Aorta (tissue), 5 donors: Measurements from ENCODE around the gene PSMC1. TPM values are rescaled to one million over a fixed set of nuclear protein-coding genes. Genes with fewer than 3 reads are reported as not detected.

ENCODE experiments used
- ATAC-seq: fragments of 200-7000 bp; cut with Tn5 transposase; one replicate; pipeline ENCODE4 v1.9.1; 2022; ENCODE audit warnings: moderate library complexity; ENCODE audit not compliant: low FRiP score
- DNase-seq, 2 donors: peaks; one replicate each; pipeline ENCODE4 v3.0.0-alpha.2; 2020
- H3K27ac ChIP-seq, 2 donors: one replicate each; pipeline ENCODE4 v1.5.1; 2013; ENCODE audit warnings: low read length in 2 of 2, mild to moderate bottlenecking in 2 of 2, moderate library complexity in 2 of 2, control low read depth in 1 of 2, inconsistent platforms in 1 of 2, low read depth in 1 of 2
- H3K27me3 ChIP-seq, 2 donors: one replicate each; pipeline ENCODE4 v1.6.1; 2013; ENCODE audit warnings: control low read depth in 1 of 2, low read length in 1 of 2, mild to moderate bottlenecking in 1 of 2, moderate library complexity in 1 of 2; ENCODE audit not compliant: insufficient read depth in 2 of 2, control insufficient read depth in 1 of 2
- H3K36me3 ChIP-seq, 2 donors: one replicate each; pipeline ENCODE4 v1.6.1; 2013; ENCODE audit warnings: control low read depth in 1 of 2, low read length in 1 of 2, mild to moderate bottlenecking in 1 of 2; ENCODE audit not compliant: insufficient read depth in 2 of 2, control insufficient read depth in 1 of 2
- H3K4me1 ChIP-seq, 2 donors: one replicate each; pipeline ENCODE4 v1.6.1; 2013; ENCODE audit warnings: low read length in 2 of 2, control low read depth in 1 of 2, mild to moderate bottlenecking in 1 of 2, moderate library complexity in 1 of 2; ENCODE audit not compliant: insufficient read depth in 2 of 2, control insufficient read depth in 1 of 2
- H3K4me3 ChIP-seq, 2 donors: one replicate each; pipeline ENCODE4 v1.5.1; 2013; ENCODE audit warnings: low read length in 2 of 2, control low read depth in 1 of 2, mild to moderate bottlenecking in 1 of 2
- H3K9me3 ChIP-seq: one replicate; pipeline ENCODE4 v1.6.1; 2013; ENCODE audit warnings: mild to moderate bottlenecking, low read length; ENCODE audit not compliant: control insufficient read depth
- WGBS, 2 donors: extraction: QIAGEN DNeasy Blood & Tissue Kit; methylation state at CpG; one replicate each; pipeline ENCODE4 v1.1.7; 2013; 5-methylcytosine and 5-hydroxymethylcytosine counted together
- intact Hi-C, 2 donors: fragments of 100-400 bp; cut with DNase I; formaldehyde crosslinking; loops; one replicate each; pipeline versions ENCODE4 v1.14.2 to v1.15.0; 2022
- polyA plus RNA-seq, 2 donors: library from polyadenylated mRNA; stranded (reverse); fragments of 200-250 nt; gene quantifications; one replicate each; pipeline ENCODE4 v1.2.3, GENCODE V29; 2013
- total RNA-seq, 2 donors: library from RNA; stranded (reverse); fragmentation: NEBNext Ultra II Directional; extraction: Animal tissue kit (Norgen Biotek cat#: 25700); gene quantifications; one replicate each; pipeline ENCODE4 v1.2.1, GENCODE V29; 2021
- donor health status: healthy with polysubstance abuse.
- donor health status: Bipolar disorder and iron deficiency.
- donor health status: DM: no; HTN: no; CAD: no.
- donor health status: DM: no; HTN: no; CAD: no.
- donor health status: DM: yes; HTN: yes; CAD: no.

PSMC1 gene
- total and polyA plus RNA-seq, 4 donors: 67.3 to 184 (median 128) TPM

- H3K27me3 ChIP-seq: no peaks in the 10 kb centered on the region
- 23 to 25% methylated on average over 9 of the region's 9 CpGs for WGBS, 2 donors
- ATAC-seq (peak; percentile 65), DNase-seq (peak in 1 of 2 donors; percentile 49)
- intact Hi-C loops: no loop called here
- peak overlapping the region in 1 of 2 donors; percentile 38 for H3K27ac ChIP-seq
- peaks cover 7 to 9% of the 10 kb centered on the region in 2 donors for H3K36me3 ChIP-seq
- no peaks in the 10 kb centered on the region for H3K9me3 ChIP-seq
- H3K4me3 ChIP-seq: no peak overlapping the region
- no peaks in the 10 kb centered on the region for H3K4me1 ChIP-seq
Measured at GRCh38 chr14:90274019-90274418, 17.7 kb downstream of the PSMC1 start.

- 55 to 56% methylated on average over 8 of the region's 8 CpGs for WGBS, 2 donors
- no peaks in the 10 kb centered on the region for H3K9me3 ChIP-seq
- H3K4me3 ChIP-seq: no peak overlapping the region
- peaks cover 7 to 10% of the 10 kb centered on the region in 2 donors for H3K36me3 ChIP-seq
- H3K4me1 ChIP-seq: no peaks in the 10 kb centered on the region
- ATAC-seq (no peak), DNase-seq (peak in 1 of 2 donors; percentile 55)
- H3K27me3 ChIP-seq: no peaks in the 10 kb centered on the region
- intact Hi-C loops: no loop called here
- H3K27ac ChIP-seq: peak overlapping the region in 1 of 2 donors; percentile 8
Measured at GRCh38 chr14:90274808-90275457, 18.6 kb downstream of the PSMC1 start.

- Histone ChIP-seq H3K27me3 (no peaks in the 10 kb centered on the region), H3K4me3 (no peak overlapping the region), H3K4me1 (no peaks in the 10 kb centered on the region), H3K27ac (peak overlapping the region in 1 of 2 donors; percentile 36), H3K9me3 (no peaks in the 10 kb centered on the region), H3K36me3 (peaks cover 3 to 6% of the 10 kb centered on the region in 2 donors)
- 83 to 85% methylated on average over 9 of the region's 9 CpGs for WGBS, 2 donors
- intact Hi-C loops: no loop called here
- ATAC-seq (no peak), DNase-seq (no peak)
Measured at GRCh38 chr14:90275458-90275814, 19.1 kb downstream of the PSMC1 start.

GRCh38 chr14:90275820-90276219, 19.5 kb downstream of the PSMC1 start:
- DNase-seq: no peak
- WGBS, 2 donors: 75 to 76% methylated on average over 8 of the region's 8 CpGs

GRCh38 chr14:90276646-90277367, 20.5 kb downstream of the PSMC1 start:
- Histone ChIP-seq H3K4me3 (no peak overlapping the region), H3K27ac (no peak overlapping the region), H3K27me3 (no peaks in the 10 kb centered on the region), H3K9me3 (no peaks in the 10 kb centered on the region), H3K4me1 (no peaks in the 10 kb centered on the region), H3K36me3 (peaks cover 0 to 4% of the 10 kb centered on the region in 2 donors)
- 71 to 76% methylated on average over 18 of the region's 18 CpGs for WGBS, 2 donors
- no peak for ATAC-seq
- no peak for DNase-seq
- intact Hi-C loops: no loop called here

More at GRCh38 chr14:90275820-90276219, 19.5 kb downstream of the PSMC1 start:
- Histone ChIP-seq H3K4me1 (no peaks in the 10 kb centered on the region), H3K27me3 (no peaks in the 10 kb centered on the region), H3K9me3 (no peaks in the 10 kb centered on the region), H3K36me3 (peaks cover 0 to 4% of the 10 kb centered on the region in 2 donors), H3K4me3 (no peak overlapping the region), H3K27ac (peak overlapping the region in 1 of 2 donors; percentile 36)
- no peak for ATAC-seq
- intact Hi-C loops: no loop called here

GRCh38 chr14:90277581-90278198, 21.3 kb downstream of the PSMC1 start:
- ATAC-seq (no peak), DNase-seq (peak in 1 of 2 donors; percentile 29)

GRCh38 chr14:90278199-90279175, 22.1 kb downstream of the PSMC1 start:
- intact Hi-C loops: no loop called here
- Histone ChIP-seq H3K36me3 (peaks cover 0 to 2% of the 10 kb centered on the region in 2 donors), H3K4me1 (no peaks in the 10 kb centered on the region), H3K27me3 (no peaks in the 10 kb centered on the region), H3K4me3 (no peak overlapping the region), H3K27ac (no peak overlapping the region), H3K9me3 (no peaks in the 10 kb centered on the region)
- DNase-seq (peak in 1 of 2 donors; percentile 15), ATAC-seq (peak; percentile 19)
- 90 to 92% methylated on average over 35 of the region's 35 CpGs for WGBS, 2 donors

More at GRCh38 chr14:90277581-90278198, 21.3 kb downstream of the PSMC1 start:
- Histone ChIP-seq H3K4me1 (no peaks in the 10 kb centered on the region), H3K4me3 (no peak overlapping the region), H3K27ac (no peak overlapping the region), H3K36me3 (peaks cover 0 to 4% of the 10 kb centered on the region in 2 donors), H3K9me3 (no peaks in the 10 kb centered on the region), H3K27me3 (no peaks in the 10 kb centered on the region)
- 86 to 88% methylated on average over 24 of the region's 24 CpGs for WGBS, 2 donors
- intact Hi-C loops: no loop called here

GRCh38 chr14:90280096-90280495, 23.7 kb downstream of the PSMC1 start:
- peaks cover 0 to 2% of the 10 kb centered on the region in 2 donors for H3K36me3 ChIP-seq
- no peaks in the 10 kb centered on the region for H3K9me3 ChIP-seq
- WGBS, 2 donors: 96% methylated on average over 7 of the region's 7 CpGs
- intact Hi-C loops: no loop called here
- DNase-seq: no peak
- H3K27ac ChIP-seq: no peak overlapping the region
- ATAC-seq: no peak
- no peak overlapping the region for H3K4me3 ChIP-seq
- H3K4me1 ChIP-seq: no peaks in the 10 kb centered on the region
- no peaks in the 10 kb centered on the region for H3K27me3 ChIP-seq
